DMS153 (cell line): ENCODE measurements around the gene CENPK.
"Not testable (repeated sequence)": the region's sequence is repeated elsewhere in the genome, so short reads cannot be mapped to it uniquely, and the experiment has no call there.

Source experiments
- DNase-seq: peaks from one replicate; lab custom pipeline; 2025; lab: John Stamatoyannopoulos, UW

The CENPK gene

DNA sequence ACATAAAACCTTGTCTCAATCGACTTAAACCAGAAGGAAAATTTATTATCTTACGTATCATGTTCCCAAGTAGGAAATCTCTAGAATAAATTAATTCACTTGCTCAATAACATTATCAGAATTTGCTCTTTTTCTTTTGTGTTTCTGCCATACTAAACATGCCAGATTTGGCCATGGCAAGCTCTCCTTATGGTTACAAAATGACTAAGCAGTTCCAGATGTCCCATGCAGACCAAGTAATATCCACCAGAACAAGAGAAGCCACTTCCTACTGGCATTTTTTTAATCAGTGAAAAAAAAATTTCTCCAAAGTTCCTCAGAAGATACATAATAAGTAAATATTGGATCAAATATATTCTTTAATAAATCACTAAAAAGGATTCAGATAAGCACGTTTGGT is 56.0 kb downstream of the CENPK start:
- DNase-seq: no peak

DNA sequence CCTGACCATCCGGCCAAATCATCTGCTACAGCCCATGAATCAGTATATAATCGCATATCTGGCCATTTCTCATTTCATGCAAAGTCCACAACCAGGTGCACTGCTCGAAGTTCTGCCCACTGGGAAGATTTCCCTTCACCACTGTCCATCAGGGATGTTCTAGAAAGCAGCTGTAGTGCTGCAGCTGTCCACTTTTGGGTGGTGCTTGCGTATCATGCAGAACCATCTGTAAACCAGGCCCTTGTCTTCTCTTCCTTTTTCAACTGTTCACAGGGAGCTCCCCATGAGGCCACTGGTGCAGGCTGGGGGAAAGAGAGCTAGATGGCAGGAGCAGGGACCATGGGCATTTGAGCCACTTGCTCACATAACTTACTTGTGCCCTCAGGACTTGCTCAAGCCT is 73.8 kb downstream of the CENPK start:
- no peak for DNase-seq

DNA sequence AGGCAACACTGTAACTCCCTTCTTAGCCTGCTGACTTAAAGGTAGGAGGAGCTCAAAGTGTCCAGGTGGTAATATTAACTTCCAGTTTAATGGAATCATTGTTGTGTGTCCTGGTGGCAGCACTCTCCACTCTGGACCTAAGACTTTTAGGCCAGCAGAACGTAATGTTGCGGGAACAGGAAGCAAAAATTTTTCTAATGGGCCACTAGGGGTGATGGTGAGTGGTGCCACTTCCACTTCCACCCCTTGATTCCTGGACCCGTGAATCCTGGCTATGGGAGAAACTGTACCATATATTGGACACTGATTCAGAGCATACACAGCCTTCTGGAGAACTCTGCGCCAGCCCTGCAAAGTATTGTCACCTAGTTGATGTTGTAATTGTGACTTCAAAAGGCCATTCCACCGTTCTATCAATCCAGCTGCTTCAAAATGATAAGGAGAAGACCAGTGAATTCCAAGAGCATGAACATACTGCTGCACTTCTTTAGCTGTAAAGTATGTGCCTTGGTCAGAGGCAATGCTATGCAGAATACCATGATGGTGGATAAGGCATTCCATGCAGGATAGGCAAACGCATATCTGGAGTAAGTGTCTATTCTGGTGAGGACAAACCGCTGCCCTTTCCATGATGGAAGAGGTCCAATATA is 74.8 kb downstream of the CENPK start:
- not testable (repeated sequence) for DNase-seq

- not testable (repeated sequence) for DNase-seq
Observed at GRCh38 chr5:65486803-65487202, 76.2 kb downstream of the CENPK start.

DNA sequence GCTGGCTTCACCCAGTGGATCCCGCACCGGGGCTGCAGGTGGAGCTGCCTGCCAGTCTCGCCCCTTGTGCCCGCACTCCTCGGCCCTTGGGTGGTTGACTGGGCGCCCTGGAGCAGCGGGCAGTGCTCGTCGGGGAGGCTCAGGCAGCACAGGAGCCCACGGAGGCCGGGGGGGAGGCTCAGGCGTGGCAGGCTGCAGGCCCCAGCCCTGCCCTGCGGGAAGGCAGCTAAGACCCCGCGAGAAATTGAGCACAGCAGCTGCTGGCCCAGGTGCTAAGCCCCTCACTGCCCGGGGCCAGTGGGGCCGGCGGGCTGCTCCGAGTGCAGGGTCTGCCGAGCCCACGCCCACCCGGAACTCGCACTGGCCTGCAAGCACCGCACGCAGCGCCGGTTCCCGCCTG is 77.6 kb downstream of the CENPK start:
- DNase-seq: no peak

- DNase-seq: no peak
Observed at GRCh38 chr5:65483546-65484346, 79.2 kb downstream of the CENPK start.

DNA sequence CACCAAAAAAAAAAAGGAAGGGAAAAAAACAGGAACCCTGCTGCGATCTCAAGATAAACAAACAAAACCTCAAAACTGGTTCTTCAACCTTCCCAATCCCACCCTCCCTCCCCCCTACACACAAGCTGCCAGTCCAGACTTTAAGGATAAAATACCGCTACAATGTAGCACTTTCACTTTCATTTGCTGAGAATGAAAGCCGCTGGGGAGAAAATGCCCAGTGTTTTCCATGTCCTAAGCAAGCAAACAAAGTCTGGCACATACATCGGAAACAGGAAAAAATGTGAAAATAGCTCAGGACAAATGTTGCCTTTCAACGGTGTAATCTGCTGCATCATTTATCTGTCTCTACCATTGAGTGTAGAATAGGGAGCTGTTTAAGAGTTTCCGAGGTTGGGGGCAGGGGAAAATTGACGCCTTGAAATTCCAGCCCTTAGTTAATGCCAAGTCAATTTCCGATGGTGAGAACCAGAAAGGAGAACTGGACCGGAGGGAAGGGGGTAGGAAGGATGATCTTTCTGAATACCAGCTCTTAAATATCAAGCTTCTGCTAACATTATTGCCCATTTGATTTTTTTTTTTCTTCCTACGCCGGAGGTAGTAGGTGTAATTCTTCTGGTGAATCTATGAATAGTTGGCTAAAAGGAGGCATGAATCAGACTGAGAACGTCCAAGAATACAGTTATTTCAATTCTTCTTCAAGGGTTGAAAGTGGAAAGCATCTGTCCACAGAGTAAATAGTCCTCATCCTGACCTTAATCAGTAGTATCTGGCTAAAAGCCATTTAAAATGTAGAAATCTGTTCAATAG is 80.0 kb downstream of the CENPK start:
- no peak for DNase-seq

- DNase-seq: no peak
Observed at GRCh38 chr5:65482296-65482735, 80.7 kb downstream of the CENPK start.

DNA sequence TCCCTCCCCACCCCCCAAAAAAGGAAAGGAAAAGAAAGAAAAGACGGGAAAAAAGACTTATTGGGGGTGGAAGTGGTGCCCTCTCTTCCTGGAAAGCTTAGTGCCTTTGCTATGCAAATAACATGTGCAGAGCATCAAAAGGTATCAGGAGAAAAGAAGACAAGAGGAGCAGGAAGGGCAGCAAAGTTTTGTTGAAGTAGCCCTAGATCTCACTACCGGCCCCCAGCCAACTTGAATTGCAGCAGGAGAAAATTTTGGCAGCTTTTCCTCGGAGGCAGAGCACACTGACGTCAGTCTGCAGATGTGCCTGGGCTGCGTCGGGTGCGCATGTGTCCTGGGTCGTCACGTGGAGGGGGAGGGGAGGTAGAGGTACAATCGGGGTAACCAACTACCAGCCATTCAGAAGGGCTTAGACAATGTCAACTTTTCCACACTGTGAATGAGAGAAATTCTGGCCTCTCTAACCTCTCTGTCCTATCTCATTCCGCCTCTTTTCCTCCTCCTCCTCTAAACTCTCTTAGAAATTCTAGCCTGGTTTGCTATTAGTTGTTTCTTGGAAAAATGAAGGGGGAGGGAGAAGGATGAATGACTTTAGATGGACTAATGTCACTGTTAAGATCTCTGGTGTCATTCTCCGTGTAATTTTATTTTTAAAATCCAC is 81.2 kb downstream of the CENPK start, which contains the start of gene ADAMTS6:
Gene ADAMTS6 (minus strand): TSS at position 286 of the 661 bp plus-strand sequence. CDS start 8,247 bp downstream, outside the sequence.
- no peak for DNase-seq

DNA sequence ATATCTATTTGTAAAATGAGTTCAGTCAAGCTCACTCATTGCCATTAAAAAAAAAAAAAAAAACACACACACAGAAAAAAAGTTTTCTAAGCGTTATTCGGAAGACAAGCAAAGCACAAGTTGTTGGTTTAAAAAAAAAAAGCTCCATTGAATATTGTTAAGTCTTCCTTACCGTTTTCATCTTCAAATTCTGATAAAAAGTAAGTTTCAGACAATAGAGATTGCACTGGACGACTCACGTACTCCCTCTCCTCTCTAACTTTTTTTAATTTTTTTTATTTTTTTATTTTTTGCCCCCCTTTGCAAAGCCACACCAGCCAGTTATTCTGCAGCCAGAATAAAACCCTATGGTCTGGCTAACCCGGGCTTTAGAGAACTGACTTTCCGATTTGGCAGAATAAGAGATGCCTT is 81.8 kb downstream of the CENPK start:
- DNase-seq: no peak

- DNase-seq: no peak
Observed at GRCh38 chr5:65480306-65480865, 82.6 kb downstream of the CENPK start.

GRCh38 chr5:65479527-65479926 is 83.4 kb downstream of the CENPK start:
- DNase-seq: no peak

DNA sequence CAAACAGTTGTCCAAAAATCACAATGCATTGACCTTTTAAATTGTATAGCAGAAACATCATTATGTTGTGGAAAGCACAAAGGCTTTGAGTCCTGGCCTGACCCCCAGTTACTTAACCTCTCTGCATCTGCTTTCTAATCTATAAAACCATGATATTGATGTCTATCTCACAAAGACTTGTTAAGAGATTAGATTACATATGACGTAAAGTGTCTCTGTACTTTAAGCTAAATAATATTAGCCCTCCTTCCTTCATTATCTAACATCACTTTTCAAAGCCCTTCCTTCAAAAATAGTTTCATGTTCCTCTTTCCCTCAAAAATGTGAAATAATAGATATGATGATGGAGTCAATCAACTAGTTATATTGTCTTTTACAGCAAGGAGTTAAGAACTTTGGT is 84.6 kb downstream of the CENPK start:
- no peak for DNase-seq

- DNase-seq: no peak
Observed at GRCh38 chr5:65475895-65476294, 87.1 kb downstream of the CENPK start.

GRCh38 chr5:65475336-65475735 is 87.6 kb downstream of the CENPK start:
- DNase-seq: no peak

GRCh38 chr5:65474130-65474711 is 88.7 kb downstream of the CENPK start:
- no peak for DNase-seq

DNA sequence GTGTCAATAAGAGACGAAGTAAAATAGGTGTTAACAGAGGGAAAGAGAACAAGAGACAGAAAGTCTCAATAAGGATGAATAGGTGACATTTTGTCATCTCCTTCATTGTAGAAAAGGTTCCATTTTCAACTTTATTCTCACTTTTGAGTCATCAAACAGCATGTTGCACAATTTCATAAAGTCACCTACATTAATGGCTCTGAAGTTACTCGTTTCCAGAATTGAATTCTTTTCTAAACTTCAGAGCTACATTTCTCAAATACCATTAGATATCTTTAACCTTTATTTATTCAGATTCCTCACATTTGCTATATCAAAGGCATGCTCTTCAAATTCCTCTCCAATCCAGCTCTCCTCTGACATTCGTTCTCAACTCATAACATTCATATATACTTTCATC is 94.3 kb downstream of the CENPK start:
- no peak for DNase-seq
